ENCODE data around the gene GRB2. TPM values are rescaled to one million over a fixed set of nuclear protein-coding genes. Genes with fewer than 3 reads are reported as not detected.
"Not testable (repeated sequence)": the region's sequence is repeated elsewhere in the genome, so short reads cannot be mapped to it uniquely, and the experiment has no call there.

Gene GRB2
- total RNA-seq, 2 experiments from 2014 or later: 149 to 155 TPM

GRCh38 chr17:75367838-75368789 is 37.4 kb downstream of the GRB2 start:
- not testable (repeated sequence) for H3K4me3 Mint-ChIP-seq; H3K9me3 Mint-ChIP-seq; DNase-seq; H3K27me3 Mint-ChIP-seq; ATAC-seq (ENCODE audit: low read depth); H3K27ac Mint-ChIP-seq
- Mint-ChIP-seq H3K36me3 (peaks cover 26% of the 10 kb centered on the region), H3K4me1 (peaks cover 60% of the 10 kb centered on the region)
- POLR2A ChIA-PET: interaction anchor here (0.9 to 1.2 kb wide), 2 partner anchors 9 to 28 kb away, joined by 3 read pairs; no protein-coding TSS in a partner anchor

DNA sequence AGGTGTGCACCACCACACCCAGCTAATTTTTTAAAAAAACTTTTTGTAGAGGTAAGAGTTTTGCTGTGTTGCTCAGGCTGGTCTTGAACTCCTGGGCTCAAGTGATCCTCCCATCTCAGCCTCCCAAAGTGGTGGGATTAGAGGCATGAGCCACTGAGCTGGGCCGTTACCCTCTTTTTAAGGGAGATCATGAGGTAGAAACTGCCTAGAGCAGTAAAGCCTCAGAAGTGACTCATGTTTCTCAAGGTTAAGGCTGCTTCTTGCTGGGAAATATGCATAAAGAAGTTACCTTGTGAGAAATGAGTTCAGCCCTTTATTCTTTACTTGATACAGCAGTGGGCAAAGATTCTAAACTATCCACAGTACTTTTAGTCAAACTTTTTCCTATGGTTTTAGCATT is 38.2 kb downstream of the GRB2 start:
- no peaks in the 10 kb centered on the region for H3K27me3 Mint-ChIP-seq
- no peak overlapping the region for H3K4me3 Mint-ChIP-seq
- H3K27ac Mint-ChIP-seq: no peak overlapping the region
- POLR2A ChIA-PET: no interaction called here
- DNase-seq (no peak), ATAC-seq (ENCODE audit: low read depth) (peak; percentile 46)
- peaks cover 23% of the 10 kb centered on the region for H3K36me3 Mint-ChIP-seq
- H3K9me3 Mint-ChIP-seq: no peaks in the 10 kb centered on the region
- H3K4me1 Mint-ChIP-seq: peaks cover 61% of the 10 kb centered on the region

GRCh38 chr17:75366432-75366831 is 39.0 kb downstream of the GRB2 start:
- POLR2A ChIA-PET: interaction anchor here (0.5 to 0.6 kb wide), 2 partner anchors 116 to 353 kb away, joined by 4 read pairs; no protein-coding TSS in a partner anchor
- DNase-seq (no peak), ATAC-seq (ENCODE audit: low read depth) (no peak)
- H3K36me3 Mint-ChIP-seq: peaks cover 18% of the 10 kb centered on the region
- H3K27me3 Mint-ChIP-seq: no peaks in the 10 kb centered on the region
- no peak overlapping the region for H3K27ac Mint-ChIP-seq
- H3K9me3 Mint-ChIP-seq: no peaks in the 10 kb centered on the region
- no peak overlapping the region for H3K4me3 Mint-ChIP-seq
- H3K4me1 Mint-ChIP-seq: peaks cover 60% of the 10 kb centered on the region

DNA sequence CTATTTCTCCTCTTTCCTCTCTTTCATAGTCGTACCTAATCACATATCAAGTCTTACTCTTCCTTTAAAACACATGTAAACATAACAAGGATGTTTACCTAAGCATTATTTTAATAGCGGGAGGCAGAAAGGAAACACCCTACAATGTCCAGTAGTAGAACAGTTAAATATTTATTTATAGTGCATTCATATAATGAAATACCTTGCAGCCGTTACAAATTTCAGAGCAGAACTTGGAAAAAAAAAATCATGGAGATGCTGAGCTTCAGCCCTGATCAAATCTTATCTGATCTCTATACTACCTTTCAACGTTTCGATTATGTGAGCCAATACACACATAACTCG is 39.6 kb downstream of the GRB2 start:
- no peak for ATAC-seq (ENCODE audit: low read depth)
- peaks cover 62% of the 10 kb centered on the region for H3K4me1 Mint-ChIP-seq
- DNase-seq: no peak
- H3K27me3 Mint-ChIP-seq: no peaks in the 10 kb centered on the region
- H3K36me3 Mint-ChIP-seq: peaks cover 15% of the 10 kb centered on the region
- peak overlapping the region; percentile 50 for H3K27ac Mint-ChIP-seq
- H3K4me3 Mint-ChIP-seq: no peak overlapping the region
- no peaks in the 10 kb centered on the region for H3K9me3 Mint-ChIP-seq
- POLR2A ChIA-PET: interaction anchor here (0.6 kb wide), 1 partner anchor 353 kb away, joined by 4 read pairs; no protein-coding TSS in a partner anchor

DNA sequence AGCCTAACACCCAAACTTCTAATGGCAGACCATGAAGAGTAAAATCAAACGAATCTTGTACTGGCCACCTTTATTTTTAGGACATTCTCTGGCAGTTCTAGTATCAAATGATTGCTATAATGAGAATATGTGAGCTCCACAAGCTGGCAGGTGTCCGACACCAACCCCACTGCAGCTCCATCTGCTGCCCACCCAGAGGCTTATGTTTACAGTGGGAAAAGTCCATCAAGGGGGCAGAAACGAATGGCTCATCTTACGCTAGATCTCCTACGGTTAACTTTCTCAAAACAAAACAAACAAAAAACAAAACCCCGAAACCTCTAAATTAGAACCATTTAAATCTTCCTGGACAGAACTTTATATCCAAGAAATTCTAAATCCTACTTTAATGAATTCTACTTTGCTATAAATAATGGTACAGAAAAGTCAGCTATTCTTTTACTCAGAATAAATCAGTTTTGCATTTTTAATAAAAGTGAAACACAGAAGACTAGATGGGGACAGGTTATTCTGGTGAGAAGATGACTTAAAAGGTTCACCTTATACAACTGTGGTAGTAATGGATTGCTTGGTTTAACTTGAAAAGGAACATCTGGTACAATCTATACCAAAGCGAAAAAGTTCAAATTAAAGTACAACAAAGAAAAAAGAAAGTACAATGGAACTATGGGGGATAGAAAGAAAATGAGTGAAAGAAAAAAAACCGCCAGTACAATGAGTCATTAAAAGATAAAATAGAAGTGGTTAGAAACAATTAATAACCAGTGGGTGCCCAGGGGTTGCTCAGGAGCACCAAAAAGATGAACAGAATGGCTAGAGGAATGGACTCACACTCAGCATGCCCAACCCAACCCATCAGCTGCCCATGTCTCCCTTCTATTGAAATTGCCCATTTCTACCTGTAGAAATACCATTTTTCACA is 40.2 kb downstream of the GRB2 start:
- ATAC-seq (ENCODE audit: low read depth): no peak
- peaks cover 15% of the 10 kb centered on the region for H3K36me3 Mint-ChIP-seq
- peak overlapping the region; percentile 50 for H3K27ac Mint-ChIP-seq
- no peaks in the 10 kb centered on the region for H3K27me3 Mint-ChIP-seq
- peaks cover 66% of the 10 kb centered on the region for H3K4me1 Mint-ChIP-seq
- no peaks in the 10 kb centered on the region for H3K9me3 Mint-ChIP-seq
- no peak overlapping the region for H3K4me3 Mint-ChIP-seq
- DNase-seq: no peak
- POLR2A ChIA-PET: interaction anchor here (0.6 kb wide), 1 partner anchor 17 kb away, joined by 3 read pairs; no protein-coding TSS in a partner anchor

- POLR2A ChIA-PET: interaction anchor here (1.1 kb wide), 1 partner anchor 16 kb away, joined by 4 read pairs; no protein-coding TSS in a partner anchor
- H3K4me1 Mint-ChIP-seq: peaks cover 70% of the 10 kb centered on the region
- no peak overlapping the region for H3K4me3 Mint-ChIP-seq
- no peaks in the 10 kb centered on the region for H3K9me3 Mint-ChIP-seq
- peaks cover 15% of the 10 kb centered on the region for H3K36me3 Mint-ChIP-seq
- no peaks in the 10 kb centered on the region for H3K27me3 Mint-ChIP-seq
- H3K27ac Mint-ChIP-seq: no peak overlapping the region
- no peak for DNase-seq
- ATAC-seq (ENCODE audit: low read depth): no peak
Observed at GRCh38 chr17:75364078-75364477, 41.4 kb downstream of the GRB2 start.

DNA sequence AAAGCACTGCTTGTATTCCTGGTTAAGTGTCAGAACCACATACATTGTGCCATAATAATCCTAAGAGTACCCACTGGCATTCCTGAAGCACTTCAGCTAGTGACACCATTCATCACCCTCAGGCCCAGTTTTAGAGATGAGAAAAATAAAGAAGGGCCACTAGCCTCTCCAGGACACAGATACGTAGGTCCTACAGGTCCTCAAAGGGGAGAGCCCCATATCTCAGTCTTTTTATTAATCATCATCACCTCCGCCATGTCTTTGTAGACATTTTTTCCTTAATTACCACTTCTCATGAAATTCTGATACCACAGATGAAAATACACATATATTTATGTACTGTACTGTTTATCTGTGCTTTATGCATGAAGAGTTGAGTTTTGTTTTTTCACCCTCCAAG is 43.5 kb downstream of the GRB2 start:
- POLR2A ChIA-PET: no interaction called here
- H3K4me1 Mint-ChIP-seq: peaks cover 63% of the 10 kb centered on the region
- DNase-seq (no peak), ATAC-seq (ENCODE audit: low read depth) (no peak)
- no peak overlapping the region for H3K4me3 Mint-ChIP-seq
- peaks cover 22% of the 10 kb centered on the region for H3K36me3 Mint-ChIP-seq
- no peak overlapping the region for H3K27ac Mint-ChIP-seq
- no peaks in the 10 kb centered on the region for H3K27me3 Mint-ChIP-seq
- H3K9me3 Mint-ChIP-seq: no peaks in the 10 kb centered on the region

- H3K27me3 Mint-ChIP-seq: no peaks in the 10 kb centered on the region
- peaks cover 28% of the 10 kb centered on the region for H3K36me3 Mint-ChIP-seq
- H3K9me3 Mint-ChIP-seq: no peaks in the 10 kb centered on the region
- ATAC-seq (ENCODE audit: low read depth) (no peak), DNase-seq (no peak)
- peaks cover 69% of the 10 kb centered on the region for H3K4me1 Mint-ChIP-seq
- H3K4me3 Mint-ChIP-seq: peak overlapping the region; percentile 28
- POLR2A ChIA-PET: interaction anchor here (0.7 kb wide), 1 partner anchor 17 kb away, joined by 3 read pairs; no protein-coding TSS in a partner anchor
- H3K27ac Mint-ChIP-seq: no peak overlapping the region
Observed at GRCh38 chr17:75361344-75361743, 44.1 kb downstream of the GRB2 start.

GRCh38 chr17:75356260-75356937 is 49.1 kb downstream of the GRB2 start:
- no peaks in the 10 kb centered on the region for H3K27me3 Mint-ChIP-seq
- no peak for DNase-seq
- peaks cover 31% of the 10 kb centered on the region for H3K36me3 Mint-ChIP-seq
- H3K27ac Mint-ChIP-seq: no peak overlapping the region
- POLR2A ChIA-PET: no interaction called here
- no peak for ATAC-seq (ENCODE audit: low read depth)
- H3K4me1 Mint-ChIP-seq: peaks cover 42% of the 10 kb centered on the region
- no peaks in the 10 kb centered on the region for H3K9me3 Mint-ChIP-seq
- no peak overlapping the region for H3K4me3 Mint-ChIP-seq

DNA sequence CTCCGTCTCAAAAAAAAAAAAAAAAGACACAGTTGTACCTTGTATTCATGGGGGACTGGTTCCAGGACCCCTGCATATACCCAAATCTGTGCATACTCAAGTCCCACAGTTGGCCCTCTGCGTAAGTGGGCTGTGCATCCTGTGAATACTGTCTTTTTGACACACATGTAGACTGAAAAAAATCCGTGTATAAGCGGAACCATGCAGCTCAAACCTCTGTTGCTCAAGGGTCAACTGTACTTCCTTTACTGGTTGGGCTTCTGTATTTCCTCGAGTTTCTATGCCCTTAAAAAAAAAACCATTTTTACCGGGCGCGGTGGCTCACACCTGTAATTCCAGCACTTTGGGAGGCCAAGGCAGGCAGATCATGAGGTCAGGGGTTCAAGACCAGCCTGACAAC is 52.3 kb downstream of the GRB2 start:
- Mint-ChIP-seq H3K9me3 (no peaks in the 10 kb centered on the region), H3K4me1 (peaks cover 44% of the 10 kb centered on the region), H3K4me3 (no peak overlapping the region), H3K27ac (no peak overlapping the region), H3K36me3 (peaks cover 29% of the 10 kb centered on the region), H3K27me3 (no peaks in the 10 kb centered on the region)
- DNase-seq (no peak), ATAC-seq (ENCODE audit: low read depth) (no peak)
- POLR2A ChIA-PET: no interaction called here

- Mint-ChIP-seq H3K27me3 (no peaks in the 10 kb centered on the region), H3K4me1 (peaks cover 51% of the 10 kb centered on the region), H3K27ac (peak overlapping the region; percentile 54), H3K4me3 (no peak overlapping the region), H3K36me3 (peaks cover 22% of the 10 kb centered on the region), H3K9me3 (no peaks in the 10 kb centered on the region)
- DNase-seq (no peak), ATAC-seq (ENCODE audit: low read depth) (no peak)
- POLR2A ChIA-PET: no interaction called here
Observed at GRCh38 chr17:75352079-75352569, 53.4 kb downstream of the GRB2 start.

GRCh38 chr17:75350706-75351105 is 54.8 kb downstream of the GRB2 start:
- H3K4me3 Mint-ChIP-seq: no peak overlapping the region

More at GRCh38 chr17:75350706-75351105, 54.8 kb downstream of the GRB2 start:
- Mint-ChIP-seq H3K27ac (peak overlapping the region; percentile 0), H3K27me3 (no peaks in the 10 kb centered on the region), H3K36me3 (peaks cover 14% of the 10 kb centered on the region), H3K4me1 (peaks cover 52% of the 10 kb centered on the region), H3K9me3 (no peaks in the 10 kb centered on the region)
- DNase-seq: no peak
- POLR2A ChIA-PET: interaction anchor here (0.6 kb wide), 2 partner anchors 50 to 61 kb away, joined by 3 to 7 read pairs; no protein-coding TSS in a partner anchor
- no peak for ATAC-seq (ENCODE audit: low read depth)

Data from activated naive CD8-positive, alpha-beta T cell treated with anti-CD3 and anti-CD28 coated beads, Interleukin-2, amount 10 ng/mL, durations not matched to agents 7 days and 5 days (primary cell).